Measurements from ENCODE around the gene IGFLR1. TPM values are rescaled to one million over a fixed set of nuclear protein-coding genes. Genes with fewer than 3 reads are reported as not detected.

IGFLR1 gene
- total RNA-seq, 6 experiments from 2014 or later, result 16.3 to 58.9 (median 29.3) TPM

GRCh38 chr19:35785339-35785627, 43.0 kb upstream of the IGFLR1 start:
- Histone ChIP-seq H3K9me3 (no peaks in the 10 kb centered on the region), H3K4me1 (no peaks in the 10 kb centered on the region), H3K36me3 (no peaks in the 10 kb centered on the region), H3K27ac (no peak overlapping the region), H3K4me3 (no peak overlapping the region), H3K27me3 (no peaks in the 10 kb centered on the region)
- DNase-seq (no peak), ATAC-seq (no peak)
- intact Hi-C loops (cut with DNase I), result no loop called here
- no CpG with 5 or more reads among the region's 10 CpGs for WGBS (ENCODE audit: insufficient coverage, low coverage, low lambda C conversion rate, missing lambda C conversion rate)
- TF ChIP-seq POLR2A (IDR thresholded peaks at IDR 0.05) (no peak), CTCF (IDR thresholded peaks at IDR 0.05) (no peak)

GRCh38 chr19:35784503-35785338, 42.5 kb upstream of the IGFLR1 start:
- WGBS (ENCODE audit: insufficient coverage, low coverage, low lambda C conversion rate, missing lambda C conversion rate), result 81% methylated on average over 5 of the region's 45 CpGs
- no peaks in the 10 kb centered on the region for H3K36me3 ChIP-seq

GRCh38 chr19:35783469-35784434, 41.5 kb upstream of the IGFLR1 start:
- no peak overlapping the region for H3K4me3 ChIP-seq
- no peaks in the 10 kb centered on the region for H3K36me3 ChIP-seq
- ATAC-seq (peak in 2 of 4 donors; percentile 27 to 79), DNase-seq (no peak)
- intact Hi-C loops (cut with DNase I), result no loop called here
- H3K9me3 ChIP-seq, result no peaks in the 10 kb centered on the region
- no peaks in the 10 kb centered on the region for H3K27me3 ChIP-seq
- 87% methylated on average over 6 of the region's 28 CpGs for WGBS (ENCODE audit: insufficient coverage, low coverage, low lambda C conversion rate, missing lambda C conversion rate)
- no peak overlapping the region for H3K27ac ChIP-seq
- no peak for TF ChIP-seq CTCF (IDR thresholded peaks at IDR 0.05)
- no peaks in the 10 kb centered on the region for H3K4me1 ChIP-seq

More at GRCh38 chr19:35784503-35785338, 42.5 kb upstream of the IGFLR1 start:
- H3K27me3 ChIP-seq, result no peaks in the 10 kb centered on the region
- DNase-seq, result no peak
- no peak for ATAC-seq
- intact Hi-C loops (cut with DNase I), result no loop called here
- no peaks in the 10 kb centered on the region for H3K4me1 ChIP-seq
- no peaks in the 10 kb centered on the region for H3K9me3 ChIP-seq
- no peak overlapping the region for H3K4me3 ChIP-seq
- no peak overlapping the region for H3K27ac ChIP-seq
- TF ChIP-seq CTCF (IDR thresholded peaks at IDR 0.05) (no peak), POLR2A (IDR thresholded peaks at IDR 0.05) (no peak)

- DNase-seq (peak in 1 of 3 donors; percentile 45), ATAC-seq (no peak)
- no peaks in the 10 kb centered on the region for H3K27me3 ChIP-seq
- no peak overlapping the region for H3K4me3 ChIP-seq
- no peak overlapping the region for H3K27ac ChIP-seq
- H3K36me3 ChIP-seq, result no peaks in the 10 kb centered on the region
- no peaks in the 10 kb centered on the region for H3K4me1 ChIP-seq
- no peaks in the 10 kb centered on the region for H3K9me3 ChIP-seq
- intact Hi-C loops (cut with DNase I), result no loop called here
- 90% methylated on average over 2 of the region's 12 CpGs for WGBS (ENCODE audit: insufficient coverage, low coverage, low lambda C conversion rate, missing lambda C conversion rate)
- no peak for TF ChIP-seq CTCF (IDR thresholded peaks at IDR 0.05)
- no peak for TF ChIP-seq POLR2A (IDR thresholded peaks at IDR 0.05)
These were observed 40.3 kb upstream of the IGFLR1 start for GRCh38 chr19:35782589-35782988.
